SK-N-SH (cell line): ENCODE measurements around the gene TPMT.

Experiments used
- CTCF ChIP-seq: fragments of 200-600 bp; sonication (generic); IDR thresholded peaks from 2 replicates; pipeline ENCODE4 v1.6.1; 2017; ENCODE audit warnings: antibody characterized with exemption, mild to moderate bottlenecking, moderate library complexity
- USF1 ChIP-seq: IDR thresholded peaks from 2 replicates; pipeline ENCODE4 v1.4.0; 2012; ENCODE audit warnings: low read depth, borderline replicate concordance

GRCh38 chr6:18168264-18168663, 13.4 kb upstream of the TPMT start:
- TF ChIP-seq USF1 (no peak), CTCF (no peak)
